GM13976 (cell line): ENCODE measurements around the gene PHF19.

Source experiments
- DNase-seq: peaks from one replicate; pipeline ENCODE4 v3.0.0; 2012; ENCODE audit warnings: low spot score
- CTCF ChIP-seq: IDR thresholded peaks from 2 replicates; pipeline ENCODE4 v1.5.1; 2012; ENCODE audit warnings: borderline replicate concordance, mild to moderate bottlenecking; ENCODE audit not compliant: insufficient read depth; ENCODE audit errors: extremely low read depth, missing control alignments, control extremely low read depth
- in situ Hi-C: fragments of 300-500 bp; cut with MboI; formaldehyde crosslinking; loops from one replicate; pipeline ENCODE4 v1.12.0; 2022; ENCODE audit warnings: low sequenced_read_pairs, mixed read lengths, inconsistent platforms; ENCODE audit not compliant: unreplicated experiment

The PHF19 gene

GRCh38 chr9:120846251-120846889, 30.6 kb downstream of the PHF19 start:
- in situ Hi-C loops = no loop called here
- no peak for TF ChIP-seq CTCF
- no peak for DNase-seq

GRCh38 chr9:120845255-120845654, 31.7 kb downstream of the PHF19 start:
- DNase-seq = no peak
- in situ Hi-C loops = no loop called here
- TF ChIP-seq CTCF = no peak

- DNase-seq = peak; percentile 100
- no peak for TF ChIP-seq CTCF
- in situ Hi-C loops = no loop called here
These were observed 34.1 kb downstream of the PHF19 start, which contains the start of gene PSMD5 for GRCh38 chr9:120842685-120843485. Gene PSMD5 (minus strand): TSS chr9:120842922. CDS start chr9:120842909, 13 bp downstream.

- peak; percentile 41 for DNase-seq
- TF ChIP-seq CTCF = no peak
- in situ Hi-C loops = no loop called here
These were observed 34.9 kb downstream of the PHF19 start for GRCh38 chr9:120841930-120842684.

GRCh38 chr9:120839146-120839545, 37.8 kb downstream of the PHF19 start:
- in situ Hi-C loops = no loop called here
- no peak for TF ChIP-seq CTCF
- no peak for DNase-seq

GRCh38 chr9:120837921-120838320, 39.1 kb downstream of the PHF19 start:
- TF ChIP-seq CTCF = no peak
- in situ Hi-C loops = no loop called here
- no peak for DNase-seq
